8988T (cell line): Measurements from ENCODE around the gene SLCO4A1.

ENCODE experiments used
- DNase-seq: peaks from one replicate; pipeline ENCODE4 v3.0.0; 2011

SLCO4A1 gene

DNA sequence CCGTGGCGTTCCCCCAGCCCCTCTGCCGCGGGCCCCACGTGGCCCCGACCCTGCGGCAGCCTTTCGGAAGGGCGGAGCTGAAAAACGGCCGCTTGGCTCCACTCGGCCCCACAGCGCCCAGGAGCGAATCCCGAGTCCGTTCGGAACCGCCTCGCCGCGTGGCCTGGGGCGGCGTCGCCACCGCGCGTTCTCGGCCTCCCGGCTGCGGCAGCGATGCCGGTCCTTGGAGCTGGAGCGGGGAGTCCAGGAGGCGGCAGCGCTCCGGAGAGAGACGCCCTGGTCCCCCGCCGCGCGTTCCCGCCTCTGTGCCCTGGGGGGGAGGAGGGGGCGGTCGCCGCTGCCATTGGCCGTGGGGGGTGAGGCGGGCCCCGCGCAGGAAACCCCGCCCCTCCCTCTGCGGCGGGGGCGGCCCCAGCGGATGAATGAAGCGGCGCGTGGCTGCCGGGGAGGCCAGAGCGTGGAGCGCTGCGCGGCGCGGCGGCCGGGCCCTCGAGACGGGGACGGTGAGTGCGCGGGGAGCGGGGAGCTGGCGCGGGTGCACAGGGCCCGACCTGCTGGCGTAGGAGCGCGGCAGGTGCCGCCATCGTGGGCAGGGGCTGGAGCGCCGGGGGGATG, at the start of gene SLCO4A1:
Gene SLCO4A1 (plus strand): TSS at position 453 of the 615 bp plus-strand sequence. CDS start 13,952 bp downstream, outside the sequence.
- peak; percentile 99 for DNase-seq

DNA sequence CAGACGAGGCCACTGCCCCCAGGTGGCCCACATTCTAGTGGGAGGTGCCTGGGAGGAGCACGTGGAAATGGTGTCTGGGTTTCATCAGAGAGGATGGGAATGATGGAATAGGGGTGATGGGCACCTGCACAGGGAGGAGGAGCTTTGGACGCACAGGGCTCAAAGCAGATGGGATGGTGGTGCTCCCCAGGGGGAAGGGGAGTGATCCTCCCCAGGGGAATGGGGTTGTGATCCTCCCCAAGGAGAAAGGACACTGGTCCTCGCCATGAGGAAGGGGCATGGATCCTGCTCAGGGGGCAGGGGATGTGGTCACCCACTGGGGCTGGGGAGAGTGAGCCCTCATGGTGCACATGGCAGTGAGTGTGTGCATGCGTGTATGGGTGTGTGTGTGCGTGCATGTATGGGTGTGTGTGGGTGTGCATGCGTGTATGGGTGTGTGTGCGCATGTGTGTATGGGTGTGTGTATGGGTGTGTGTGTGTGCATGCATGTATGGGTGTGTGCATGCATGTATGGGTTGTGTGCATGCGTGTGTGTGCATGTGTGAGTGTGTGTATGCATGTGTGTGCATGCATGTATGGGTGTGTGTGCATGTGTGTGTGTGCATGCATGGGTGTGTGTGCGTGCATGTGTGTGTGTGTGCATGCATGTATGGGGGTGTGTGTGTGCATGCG, 49.7 kb upstream of the SLCO4A1 start:
- DNase-seq: no peak

- DNase-seq: no peak
Observed at GRCh38 chr20:62593616-62594015, 48.7 kb upstream of the SLCO4A1 start.

GRCh38 chr20:62595069-62595468, 47.2 kb upstream of the SLCO4A1 start:
- no peak for DNase-seq

- DNase-seq: peak; percentile 83
Observed at GRCh38 chr20:62595491-62595890, 46.8 kb upstream of the SLCO4A1 start.

DNA sequence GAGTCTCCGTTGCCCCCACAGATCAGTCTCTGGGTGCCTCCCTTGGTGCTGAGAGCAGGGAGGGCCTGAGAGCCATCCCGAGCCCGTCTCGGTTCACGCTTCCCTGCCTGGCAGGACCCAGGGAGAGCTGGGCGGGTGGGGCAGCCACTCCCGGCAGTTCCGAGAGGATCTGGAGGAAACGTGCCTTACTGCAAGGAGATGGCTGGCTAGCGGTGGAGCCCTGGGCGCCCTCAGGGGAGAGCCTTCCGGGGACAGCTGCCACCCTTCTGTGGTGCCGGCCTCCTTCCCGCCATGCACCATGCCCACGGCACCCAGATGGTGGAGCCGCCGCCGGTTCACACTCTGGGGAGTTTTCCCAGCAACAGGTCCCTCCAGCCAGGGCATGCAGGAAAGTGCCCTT, 45.8 kb upstream of the SLCO4A1 start:
- peak; percentile 20 for DNase-seq

- DNase-seq: peak; percentile 21
Observed at GRCh38 chr20:62596921-62597320, 45.4 kb upstream of the SLCO4A1 start.

DNA sequence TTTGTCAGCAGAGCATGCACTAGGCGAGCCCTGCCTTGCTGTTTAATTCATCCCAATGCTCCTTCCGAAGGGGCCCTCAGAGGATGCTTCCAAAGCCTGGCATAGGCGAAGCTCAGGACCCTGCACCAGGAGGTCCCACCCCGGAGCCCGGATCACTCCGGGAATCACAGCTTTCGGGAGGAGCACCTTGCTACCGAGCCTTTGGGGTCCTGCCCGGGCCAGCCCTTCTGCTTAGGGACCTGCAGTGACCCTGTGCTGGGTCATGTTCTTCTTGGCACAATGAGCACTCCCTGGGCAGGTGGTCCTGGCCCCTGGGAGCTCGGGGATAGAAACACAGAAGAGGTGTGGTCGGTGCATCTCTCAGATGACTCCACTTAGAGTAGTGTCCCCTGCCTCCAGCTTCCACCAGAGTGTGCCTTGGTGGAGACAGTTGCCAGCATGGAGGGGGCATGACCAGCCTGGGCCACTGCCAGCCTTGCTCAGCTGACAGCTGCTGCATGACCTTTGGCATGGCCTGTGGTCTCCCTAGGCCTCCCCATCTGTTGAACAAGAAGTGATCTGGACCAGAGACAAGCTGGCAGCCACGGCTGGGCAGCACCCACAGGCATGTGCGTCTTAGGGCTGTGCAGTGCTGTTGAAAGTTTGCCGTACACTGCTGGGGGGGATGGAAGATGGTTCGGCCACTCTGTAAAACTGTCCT, 44.7 kb upstream of the SLCO4A1 start:
- peak; percentile 10 for DNase-seq

GRCh38 chr20:62598761-62599194, 43.5 kb upstream of the SLCO4A1 start:
- DNase-seq: peak; percentile 55

DNA sequence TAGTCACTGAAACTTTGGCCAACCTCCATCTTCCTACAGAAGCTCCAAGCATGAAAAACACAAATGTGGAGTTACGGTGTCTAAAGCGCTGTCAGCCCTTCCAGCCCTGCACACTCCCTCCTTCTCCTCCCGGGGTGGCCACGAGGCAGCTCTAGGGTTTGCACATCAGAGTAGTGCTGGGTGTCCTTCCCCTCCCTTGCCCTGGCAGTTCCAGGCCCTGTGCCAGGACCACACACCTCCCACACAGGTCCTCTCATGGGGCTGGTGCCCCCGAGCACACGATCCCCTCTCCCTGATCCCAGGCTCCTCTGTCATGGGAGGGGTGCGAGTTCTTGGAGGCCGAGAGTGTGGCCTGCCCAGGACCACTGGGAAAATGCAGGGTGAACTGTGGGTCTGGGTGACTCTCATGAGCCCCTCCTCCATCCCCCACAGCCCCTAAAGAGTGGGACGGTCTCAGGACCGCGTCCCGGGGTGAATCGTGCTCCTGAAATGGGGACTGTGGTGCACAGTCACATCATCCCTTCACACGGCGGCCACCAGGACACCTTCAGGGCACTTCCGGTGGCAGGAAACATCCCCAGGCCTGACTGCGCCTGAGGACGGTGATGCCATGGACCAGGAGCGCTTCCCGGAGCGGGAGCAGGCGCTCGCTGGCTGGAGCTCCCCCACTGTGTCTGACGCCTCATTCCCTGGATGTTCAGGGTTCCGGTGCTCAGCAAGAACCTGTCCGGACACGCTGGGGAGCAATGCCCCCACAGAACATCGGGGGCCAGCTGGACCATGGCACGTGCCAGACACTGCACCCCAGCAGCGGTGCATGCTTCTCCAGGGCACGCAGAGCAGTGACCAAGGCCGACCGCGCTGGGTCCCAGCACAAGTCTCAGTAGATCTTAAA, 42.8 kb upstream of the SLCO4A1 start:
- DNase-seq: peak; percentile 18

GRCh38 chr20:62601172-62601571, 41.1 kb upstream of the SLCO4A1 start:
- DNase-seq: no peak

DNA sequence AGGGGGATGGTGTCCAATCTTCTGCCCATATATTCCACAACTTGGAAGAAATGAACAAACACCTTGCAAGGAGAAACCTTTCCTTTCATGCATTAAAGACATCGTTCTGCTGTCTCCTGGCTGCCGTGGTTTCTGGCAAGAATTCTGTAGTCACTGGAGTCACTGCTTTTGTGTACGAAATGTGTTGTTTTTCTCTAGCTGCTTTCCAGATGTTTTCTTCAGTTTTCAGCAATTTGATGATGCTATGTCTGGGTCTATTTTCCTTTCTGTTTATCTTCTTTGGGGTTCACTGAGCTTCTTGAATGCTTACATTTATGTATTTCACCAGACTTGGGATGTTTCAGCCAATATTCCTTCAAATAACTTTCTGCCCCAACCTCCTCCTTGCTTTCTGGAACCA, 40.6 kb upstream of the SLCO4A1 start:
- no peak for DNase-seq

DNA sequence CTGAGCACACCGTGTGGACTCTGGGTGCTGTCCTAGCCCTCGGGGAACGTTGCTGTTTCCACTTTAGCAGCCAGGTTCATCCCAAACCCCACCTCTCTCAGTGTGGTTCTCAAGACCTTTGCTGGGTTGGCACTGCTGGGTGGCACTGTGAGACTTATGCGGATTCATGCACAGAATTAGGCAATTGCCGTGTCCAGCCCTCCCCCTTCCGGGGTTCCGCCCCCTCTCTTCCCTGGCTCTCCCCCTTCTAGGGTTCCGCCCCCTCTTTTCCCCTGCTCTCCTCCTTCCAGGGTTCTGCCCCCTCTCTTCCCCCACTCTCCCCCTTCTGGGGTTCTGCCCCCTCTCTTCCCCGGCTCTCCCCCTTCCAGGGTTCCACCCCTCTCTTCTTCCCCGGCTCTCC, 39.8 kb upstream of the SLCO4A1 start:
- DNase-seq: no peak

DNA sequence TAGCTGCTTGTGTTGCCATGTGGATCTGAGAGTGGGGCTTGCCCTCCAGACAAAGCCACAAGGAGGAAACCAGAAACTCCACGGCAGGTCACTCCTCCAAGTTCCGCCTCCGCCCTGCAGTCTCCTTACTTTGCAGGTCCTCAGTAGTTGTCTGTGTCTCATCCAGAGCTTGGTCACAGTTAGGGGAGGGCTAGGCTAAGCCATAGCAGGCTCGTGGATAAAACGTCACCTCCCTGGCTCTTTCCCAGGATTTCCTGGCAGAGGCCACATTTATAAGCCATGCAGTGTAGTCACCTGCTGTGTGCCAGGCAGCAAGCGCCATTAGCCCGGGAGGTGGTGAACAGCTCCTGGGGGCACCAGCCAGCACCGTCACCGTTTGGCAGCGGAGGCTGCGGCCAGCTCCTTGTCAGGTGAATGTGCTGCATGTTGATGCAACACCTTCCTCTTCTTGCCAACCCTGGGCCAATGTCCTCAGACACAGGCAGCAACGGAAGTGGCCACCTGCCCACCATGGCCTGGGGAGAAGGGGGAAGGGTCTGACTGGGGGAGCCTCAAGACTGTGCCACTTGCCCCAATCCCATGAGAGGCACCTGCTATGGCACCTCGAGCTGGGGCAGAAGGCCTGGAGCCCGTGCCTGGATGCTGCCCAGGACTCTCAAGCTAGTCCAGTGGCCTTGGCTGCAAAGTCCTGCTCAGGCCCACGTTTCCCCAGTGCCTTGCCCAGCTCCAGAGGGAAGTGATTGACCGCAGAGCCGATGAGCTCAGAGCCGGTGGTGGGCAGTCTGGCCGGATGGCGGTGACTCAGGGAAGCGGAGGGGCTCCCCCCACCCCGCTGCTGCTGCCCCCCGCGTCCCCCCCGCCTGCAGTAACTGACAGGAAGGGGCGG, 39.0 kb upstream of the SLCO4A1 start:
- DNase-seq: no peak

GRCh38 chr20:62603907-62604785, 38.2 kb upstream of the SLCO4A1 start:
- DNase-seq: no peak

DNA sequence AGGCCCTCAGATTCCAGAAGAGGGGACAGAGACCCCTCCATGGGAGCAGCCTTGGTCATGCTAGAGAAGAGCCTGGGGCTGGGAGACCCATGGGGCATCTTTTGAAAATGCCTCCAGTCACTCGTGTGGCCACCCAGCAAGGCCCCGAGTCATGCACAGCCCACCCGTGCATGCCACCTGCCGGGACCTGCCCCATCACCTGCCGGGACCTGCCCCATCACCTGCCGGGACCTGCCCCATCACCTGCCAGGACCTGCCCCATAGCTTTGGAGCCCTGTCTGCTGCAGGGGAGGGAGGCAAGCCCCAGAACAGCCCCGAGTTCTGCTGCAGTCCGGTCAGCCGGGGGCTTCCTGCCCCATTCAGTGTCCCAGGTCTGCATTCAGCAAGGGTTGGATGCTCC, 37.5 kb upstream of the SLCO4A1 start:
- DNase-seq: no peak

DNA sequence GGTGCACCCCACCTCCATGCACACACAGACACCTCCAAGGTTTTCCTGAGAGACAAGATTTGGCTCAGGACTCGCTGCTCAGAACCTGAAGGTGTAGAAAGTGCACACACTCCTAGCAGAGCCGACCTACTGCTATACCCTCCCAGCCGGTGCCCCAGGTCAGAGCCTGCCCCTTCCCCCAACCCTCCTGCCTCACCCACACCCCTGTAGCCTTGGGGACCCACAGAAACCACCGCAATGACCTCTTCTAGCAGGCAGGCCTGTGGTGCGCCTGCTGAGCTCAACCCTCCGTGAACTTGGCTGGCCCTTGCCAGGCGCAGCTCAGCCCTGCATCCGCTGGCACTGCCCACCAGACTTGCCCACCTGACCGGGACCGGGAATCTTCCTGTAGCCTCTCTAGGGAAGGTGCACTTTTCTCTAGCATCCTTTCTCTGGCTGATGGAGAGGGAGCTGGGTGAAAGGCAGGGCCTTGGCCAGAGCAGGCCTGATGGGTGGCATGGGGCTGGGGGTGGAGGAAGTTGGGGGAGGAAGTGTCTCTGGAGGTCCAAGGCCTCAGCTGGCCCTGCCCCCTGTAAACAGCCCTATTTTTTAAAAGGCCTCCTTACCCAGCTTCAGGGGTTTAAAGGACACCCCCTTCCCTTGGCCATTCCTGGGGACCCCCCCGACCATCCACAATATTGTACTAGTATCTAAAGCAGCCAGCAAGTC, 36.9 kb upstream of the SLCO4A1 start:
- no peak for DNase-seq

DNA sequence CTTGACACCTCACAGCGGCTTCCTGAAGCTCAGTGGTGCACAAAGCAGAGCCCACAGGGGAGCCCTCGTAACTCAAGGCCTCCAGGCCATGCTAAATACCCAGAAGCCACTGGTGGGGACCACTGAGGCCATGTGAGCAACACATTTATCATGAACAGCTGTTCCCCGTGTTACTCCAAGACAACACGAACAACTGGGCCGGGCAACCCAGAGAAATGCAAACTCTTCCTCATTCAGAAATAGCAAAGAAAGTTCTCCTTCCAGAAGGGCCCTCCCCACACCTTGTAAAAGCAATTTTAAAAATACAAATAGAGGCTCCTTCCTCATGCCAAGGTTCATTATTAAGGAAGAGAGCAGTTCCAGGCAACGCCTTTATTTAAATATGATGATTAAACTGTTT, 36.3 kb upstream of the SLCO4A1 start:
- no peak for DNase-seq

DNA sequence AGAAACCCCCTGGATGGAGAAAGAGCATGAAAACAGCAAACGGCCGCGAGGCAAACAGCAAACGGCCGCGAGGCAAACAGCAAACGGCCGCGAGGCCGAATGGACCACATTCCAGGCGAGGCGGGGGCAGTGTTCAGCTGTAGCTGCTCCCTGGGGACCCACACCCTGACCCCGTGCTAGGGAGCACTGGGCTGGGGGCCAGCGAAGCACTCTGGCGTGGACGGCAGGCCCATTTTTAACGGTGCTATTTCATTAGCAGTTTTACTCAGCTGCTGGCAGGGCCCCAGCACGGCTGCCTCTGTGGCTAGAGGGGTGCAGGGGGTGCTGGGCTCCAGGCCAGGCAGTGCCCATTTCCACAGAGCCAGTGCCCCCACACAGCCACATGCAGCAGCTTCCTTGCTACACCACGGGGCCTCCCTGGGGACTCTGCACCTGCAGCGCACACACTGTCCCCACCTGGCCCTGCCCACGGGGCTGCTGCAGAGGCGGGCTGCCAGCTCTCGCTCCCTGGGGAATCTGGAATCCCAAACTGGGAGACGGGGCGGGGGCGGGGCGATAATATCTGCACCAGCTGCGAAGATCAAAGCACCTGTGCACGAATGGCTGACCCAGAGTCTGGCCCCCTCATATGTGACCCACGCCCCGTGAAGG, 35.6 kb upstream of the SLCO4A1 start:
- DNase-seq: no peak
